ENCODE data around the gene DEK.
"Not testable (repeated sequence)": the region's sequence is repeated elsewhere in the genome, so short reads cannot be mapped to it uniquely, and the experiment has no call there.

Gene DEK

GRCh38 chr6:18264219-18264922 is at the start of gene DEK:
DEK (minus strand) TSS chr6:18264530; CDS start chr6:18263987, 543 bp downstream.
- DNase-seq (ENCODE audit: low read depth) = no peak
- TF ChIP-seq CTCF (conservative IDR thresholded peaks at IDR 0.05; ENCODE audit: low read depth, low read length) = peak; percentile 47

GRCh38 chr6:18312368-18312767 is 48.0 kb upstream of the DEK start:
- TF ChIP-seq CTCF (conservative IDR thresholded peaks at IDR 0.05; ENCODE audit: low read depth, low read length) = no peak
- H3K4me3 ChIP-seq (ENCODE audit: low read length) = no peak overlapping the region
- no peak for DNase-seq (ENCODE audit: low read depth)

More at GRCh38 chr6:18264219-18264922, at the start of gene DEK:
- H3K4me3 ChIP-seq (ENCODE audit: low read length) = peak within 1 kb of the TSS; percentile 94

GRCh38 chr6:18310010-18310409 is 45.7 kb upstream of the DEK start:
- DNase-seq (ENCODE audit: low read depth); H3K4me3 ChIP-seq (ENCODE audit: low read length): not testable (repeated sequence)

- TF ChIP-seq CTCF (conservative IDR thresholded peaks at IDR 0.05; ENCODE audit: low read depth, low read length) = no peak
- H3K4me3 ChIP-seq (ENCODE audit: low read length) = no peak overlapping the region
- no peak for DNase-seq (ENCODE audit: low read depth)
Measured at GRCh38 chr6:18309046-18309445, 44.7 kb upstream of the DEK start.

- DNase-seq (ENCODE audit: low read depth) = peak; percentile 53
- H3K4me3 ChIP-seq (ENCODE audit: low read length) = no peak overlapping the region
- no peak for TF ChIP-seq CTCF (conservative IDR thresholded peaks at IDR 0.05; ENCODE audit: low read depth, low read length)
Measured at GRCh38 chr6:18308070-18308735, 43.9 kb upstream of the DEK start.

- no peak overlapping the region for H3K4me3 ChIP-seq (ENCODE audit: low read length)
- peak; percentile 82 for DNase-seq (ENCODE audit: low read depth)
- TF ChIP-seq CTCF (conservative IDR thresholded peaks at IDR 0.05; ENCODE audit: low read depth, low read length) = no peak
Measured at GRCh38 chr6:18306977-18307376, 42.6 kb upstream of the DEK start.

GRCh38 chr6:18302561-18303439 is 38.5 kb upstream of the DEK start:
- no peak for TF ChIP-seq CTCF (conservative IDR thresholded peaks at IDR 0.05; ENCODE audit: low read depth, low read length)
- H3K4me3 ChIP-seq (ENCODE audit: low read length) = no peak overlapping the region
- DNase-seq (ENCODE audit: low read depth) = no peak

Data from retinal pigment epithelial cell (primary cell).